OCI-LY7 (cell line): ENCODE results near the gene RPSA. TPM values are rescaled to one million over a fixed set of nuclear protein-coding genes. Genes with fewer than 3 reads are reported as not detected.
A peak's percentile ranks its signal among the peaks of the same experiment; 100 is the strongest.

Experiments
- BruUV-seq: library from RNA; stranded (reverse); fragments of 400-500 nt; replicated peaks from 2 replicates; lab custom pipeline; 2021; lab: Mats Ljungman, UMichigan
- CTCF ChIA-PET: fragments of 300-600 bp; sonication (Branson Sonifier 250); formaldehyde crosslinking; loops from one replicate; lab custom pipeline; 2022; ENCODE audit warnings: antibody characterized with exemption; ENCODE audit not compliant: unreplicated experiment; lab: Charles Lee
- POLR2A ChIA-PET: fragments of 300-600 bp; sonication (Branson Sonifier 250); formaldehyde crosslinking; loops from one replicate; lab custom pipeline; 2022; ENCODE audit warnings: antibody characterized with exemption; lab: Charles Lee
- DNase-seq: peaks from one replicate; pipeline ENCODE4 v3.0.0-alpha.2; 2015; ENCODE audit warnings: low spot score
- H2AFZ ChIP-seq: fragments of 200-600 bp; sonication (generic), shearing (Covaris generic); 2 replicates; pipeline ENCODE4 v1.6.1; 2014; ENCODE audit warnings: mild to moderate bottlenecking, antibody characterized with exemption, low read length, moderate library complexity
- H3K27ac ChIP-seq: fragments of 200-600 bp; sonication (generic); 2 replicates; pipeline ENCODE4 v1.5.1; 2014; ENCODE audit warnings: mixed run types, low read depth, mild to moderate bottlenecking, moderate library complexity, low read length, inconsistent platforms; ENCODE audit not compliant: poor library complexity, severe bottlenecking
- H3K36me3 ChIP-seq: fragments of 200-600 bp; sonication (generic); 2 replicates; pipeline ENCODE4 v1.6.1; 2014; ENCODE audit warnings: mild to moderate bottlenecking, antibody characterized with exemption, low read length, moderate library complexity, mixed read lengths; ENCODE audit not compliant: insufficient read depth
- H3K4me1 ChIP-seq: fragments of 200-600 bp; sonication (generic); 2 replicates; pipeline ENCODE4 v1.5.1; 2014; ENCODE audit warnings: mild to moderate bottlenecking, low read length; ENCODE audit not compliant: insufficient read depth, poor library complexity, severe bottlenecking
- H3K4me2 ChIP-seq: fragments of 200-600 bp; sonication (generic); 2 replicates; pipeline ENCODE4 v1.6.1; 2014; ENCODE audit warnings: mild to moderate bottlenecking, low read length
- H3K4me3 ChIP-seq: fragments of 200-600 bp; sonication (generic); 2 replicates; pipeline ENCODE4 v1.5.1; 2014; ENCODE audit warnings: mild to moderate bottlenecking, low read depth, low read length; ENCODE audit not compliant: poor library complexity, severe bottlenecking
- H3K79me2 ChIP-seq: fragments of 200-600 bp; sonication (generic); 2 replicates; pipeline ENCODE4 v1.6.1; 2016; ENCODE audit warnings: low read depth, mild to moderate bottlenecking, low read length, moderate library complexity, mixed read lengths; ENCODE audit not compliant: insufficient read depth
- H3K9me2 ChIP-seq: fragments of 200-600 bp; sonication (generic); 2 replicates; pipeline ENCODE4 v1.6.1; 2016; ENCODE audit warnings: mild to moderate bottlenecking, low read length, mixed read lengths; ENCODE audit not compliant: insufficient read depth
- H3K9me3 ChIP-seq: fragments of 200-600 bp; sonication (generic); 2 replicates; pipeline ENCODE4 v1.6.1; 2014; ENCODE audit warnings: mild to moderate bottlenecking, mixed run types, low read length, mixed read lengths
- H4K20me1 ChIP-seq: fragments of 200-600 bp; sonication (generic); 2 replicates; pipeline ENCODE4 v1.6.1; 2014; ENCODE audit warnings: mild to moderate bottlenecking, antibody characterized with exemption, low read length, moderate library complexity, mixed read lengths; ENCODE audit not compliant: insufficient read depth
- CTCF ChIP-seq: fragments of 200-600 bp; sonication (generic); conservative IDR thresholded peaks from 2 replicates; pipeline ENCODE4 v1.5.1; 2014; ENCODE audit warnings: mild to moderate bottlenecking, antibody characterized with exemption, low read length, moderate library complexity, mixed read lengths
- EZH2phosphoT487 ChIP-seq: fragments of 200-600 bp; sonication (generic); IDR thresholded peaks from 2 replicates; pipeline ENCODE4 v1.6.1; 2018; ENCODE audit warnings: low read depth, borderline replicate concordance, mild to moderate bottlenecking, mixed run types, antibody characterized with exemption, low read length, moderate library complexity, mixed read lengths
- intact Hi-C: fragments of 100-400 bp; cut with micrococcal nuclease; formaldehyde crosslinking; loops from one replicate; pipeline ENCODE4 v1.10.0; 2022; ENCODE audit not compliant: unreplicated experiment
- total RNA-seq, 2 experiments: library from RNA; depleted of rRNA in 1 of 2; stranded (reverse); fragments of >200 nt in 1 of 2; shearing (Covaris generic) in 1 of 2; gene quantifications; 2 replicates each; pipeline ENCODE4 v1.2.3, GENCODE V29; 2014 to 2022

Gene RPSA
- total RNA-seq, 2 experiments from 2014 or later: 1,952 to 2,813 TPM

- intact Hi-C loops: no loop called here
- Histone ChIP-seq H3K4me1 (peaks cover 20% of the 10 kb centered on the region), H3K4me3 (no peak overlapping the region), H3K79me2 (no peaks in the 10 kb centered on the region), H4K20me1 (no peaks in the 10 kb centered on the region), H3K9me3 (no peaks in the 10 kb centered on the region), H3K9me2 (no peaks in the 10 kb centered on the region), H3K36me3 (no peaks in the 10 kb centered on the region), H2AFZ (no peak overlapping the region), H3K4me2 (no peak overlapping the region), H3K27ac (no peak overlapping the region)
- ChIA-PET CTCF (no interaction called here), POLR2A (no interaction called here)
- BruUV-seq: no TSS peak
- no peak for TF ChIP-seq CTCF
- TF ChIP-seq EZH2phosphoT487: no peak
- DNase-seq: no peak
These were observed 33.7 kb upstream of the RPSA start for GRCh38 chr3:39372833-39373232.

GRCh38 chr3:39376959-39377634 lies 29.4 kb upstream of the RPSA start:
- Histone ChIP-seq H3K36me3 (no peaks in the 10 kb centered on the region), H3K9me3 (no peaks in the 10 kb centered on the region), H3K4me3 (no peak overlapping the region), H3K27ac (no peak overlapping the region), H3K9me2 (no peaks in the 10 kb centered on the region), H3K4me2 (peak overlapping the region; percentile 54), H3K79me2 (no peaks in the 10 kb centered on the region), H2AFZ (peak overlapping the region; percentile 91), H3K4me1 (peaks cover 22% of the 10 kb centered on the region), H4K20me1 (no peaks in the 10 kb centered on the region)
- no TSS peak for BruUV-seq
- CTCF ChIA-PET: interaction anchor here (1.2 kb wide), 1 partner anchor 89 kb away, joined by 7 read pairs; no protein-coding TSS in a partner anchor
- intact Hi-C loops: loop anchor here (5.0 kb wide), 1 partner anchor 185 kb away; the partner anchor contains the start of gene XIRP1
- peak; percentile 54 for DNase-seq
- TF ChIP-seq EZH2phosphoT487 (no peak), CTCF (no peak)
- POLR2A ChIA-PET: interaction anchor here (1.3 to 1.8 kb wide), 3 partner anchors 12 to 91 kb away, joined by 3 to 6 read pairs (median 4); no protein-coding TSS in a partner anchor

- intact Hi-C loops: loop anchor here (5.0 kb wide), 1 partner anchor 186 kb away; the partner anchor contains the start of gene XIRP1
- Histone ChIP-seq H3K4me1 (peaks cover 28% of the 10 kb centered on the region), H3K27ac (no peak overlapping the region), H3K36me3 (no peaks in the 10 kb centered on the region), H4K20me1 (no peaks in the 10 kb centered on the region), H3K9me2 (no peaks in the 10 kb centered on the region), H3K79me2 (peaks cover 7% of the 10 kb centered on the region; the same call in 1 of the 2 replicates), H2AFZ (no peak overlapping the region; the same call in 1 of the 2 replicates), H3K4me3 (no peak overlapping the region), H3K9me3 (no peaks in the 10 kb centered on the region), H3K4me2 (no peak overlapping the region)
- TF ChIP-seq EZH2phosphoT487 (no peak), CTCF (peak; percentile 91)
- peak; percentile 77 for DNase-seq
- ChIA-PET POLR2A (interaction anchor here (1.8 kb wide), 1 partner anchor 11 kb away, joined by 6 read pairs; no protein-coding TSS in a partner anchor), CTCF (interaction anchor here (1.2 kb wide), 1 partner anchor 90 kb away, joined by 7 read pairs; no protein-coding TSS in a partner anchor)
- BruUV-seq: no TSS peak
These were observed 28.4 kb upstream of the RPSA start for GRCh38 chr3:39378088-39378487.
